GM12872 (cell line): ENCODE measurements around the gene TAS2R60.

Source experiments
- TF ChIP-seq, protein P1 (sequence below): IDR thresholded peaks from 3 replicates; pipeline ENCODE4 v1.5.1; 2011; ENCODE audit warnings: low read depth, mild to moderate bottlenecking, low read length, moderate library complexity; ENCODE audit not compliant: insufficient read depth

Gene TAS2R60

DNA sequence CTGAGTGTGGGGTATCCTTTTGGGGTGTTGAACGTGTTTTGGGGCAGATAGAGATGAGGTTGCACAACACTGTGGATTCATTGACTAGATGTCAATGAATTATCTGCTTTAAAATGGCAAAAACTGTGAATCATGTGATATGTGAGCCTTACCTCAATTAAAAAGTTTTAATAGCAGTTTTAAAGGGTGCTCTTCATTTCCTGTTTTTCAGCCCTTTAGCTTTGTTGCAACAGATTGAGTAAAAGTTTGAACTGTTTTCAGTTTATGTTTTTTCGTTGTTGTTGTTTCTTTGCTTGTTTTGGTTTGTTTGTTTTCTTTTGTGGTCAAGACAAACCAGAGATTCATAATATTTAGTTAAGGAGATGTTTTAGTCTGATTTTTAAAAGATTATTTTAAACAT lies 43.8 kb downstream of the TAS2R60 start:
- TF ChIP-seq, protein P1, sequence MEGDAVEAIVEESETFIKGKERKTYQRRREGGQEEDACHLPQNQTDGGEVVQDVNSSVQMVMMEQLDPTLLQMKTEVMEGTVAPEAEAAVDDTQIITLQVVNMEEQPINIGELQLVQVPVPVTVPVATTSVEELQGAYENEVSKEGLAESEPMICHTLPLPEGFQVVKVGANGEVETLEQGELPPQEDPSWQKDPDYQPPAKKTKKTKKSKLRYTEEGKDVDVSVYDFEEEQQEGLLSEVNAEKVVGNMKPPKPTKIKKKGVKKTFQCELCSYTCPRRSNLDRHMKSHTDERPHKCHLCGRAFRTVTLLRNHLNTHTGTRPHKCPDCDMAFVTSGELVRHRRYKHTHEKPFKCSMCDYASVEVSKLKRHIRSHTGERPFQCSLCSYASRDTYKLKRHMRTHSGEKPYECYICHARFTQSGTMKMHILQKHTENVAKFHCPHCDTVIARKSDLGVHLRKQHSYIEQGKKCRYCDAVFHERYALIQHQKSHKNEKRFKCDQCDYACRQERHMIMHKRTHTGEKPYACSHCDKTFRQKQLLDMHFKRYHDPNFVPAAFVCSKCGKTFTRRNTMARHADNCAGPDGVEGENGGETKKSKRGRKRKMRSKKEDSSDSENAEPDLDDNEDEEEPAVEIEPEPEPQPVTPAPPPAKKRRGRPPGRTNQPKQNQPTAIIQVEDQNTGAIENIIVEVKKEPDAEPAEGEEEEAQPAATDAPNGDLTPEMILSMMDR, result no peak

DNA sequence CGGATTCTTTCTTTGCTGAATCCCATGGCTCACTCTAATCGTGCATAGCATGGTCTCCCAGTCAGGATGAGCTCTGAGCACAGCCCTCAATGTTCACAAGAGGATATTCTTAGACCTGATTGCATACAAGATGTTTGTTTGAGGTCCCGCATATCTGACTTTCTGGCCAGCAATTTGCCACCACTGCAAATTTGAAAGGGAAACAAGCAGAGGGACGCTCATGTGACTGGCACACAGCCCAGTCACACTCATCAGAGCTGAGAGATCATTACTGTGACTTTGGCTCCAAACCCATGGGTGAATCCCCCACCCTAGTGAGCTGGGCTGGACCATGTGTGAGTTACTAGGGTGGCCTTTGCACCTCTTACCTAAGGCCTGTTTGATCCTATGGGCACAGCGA lies 44.3 kb downstream of the TAS2R60 start:
- TF ChIP-seq, protein P1, result no peak

- TF ChIP-seq, protein P1, result peak; percentile 61
These were observed 47.6 kb downstream of the TAS2R60 start for GRCh38 chr7:143490717-143491306.

- TF ChIP-seq, protein P1, result no peak
These were observed 48.8 kb downstream of the TAS2R60 start for GRCh38 chr7:143492043-143492471.

DNA sequence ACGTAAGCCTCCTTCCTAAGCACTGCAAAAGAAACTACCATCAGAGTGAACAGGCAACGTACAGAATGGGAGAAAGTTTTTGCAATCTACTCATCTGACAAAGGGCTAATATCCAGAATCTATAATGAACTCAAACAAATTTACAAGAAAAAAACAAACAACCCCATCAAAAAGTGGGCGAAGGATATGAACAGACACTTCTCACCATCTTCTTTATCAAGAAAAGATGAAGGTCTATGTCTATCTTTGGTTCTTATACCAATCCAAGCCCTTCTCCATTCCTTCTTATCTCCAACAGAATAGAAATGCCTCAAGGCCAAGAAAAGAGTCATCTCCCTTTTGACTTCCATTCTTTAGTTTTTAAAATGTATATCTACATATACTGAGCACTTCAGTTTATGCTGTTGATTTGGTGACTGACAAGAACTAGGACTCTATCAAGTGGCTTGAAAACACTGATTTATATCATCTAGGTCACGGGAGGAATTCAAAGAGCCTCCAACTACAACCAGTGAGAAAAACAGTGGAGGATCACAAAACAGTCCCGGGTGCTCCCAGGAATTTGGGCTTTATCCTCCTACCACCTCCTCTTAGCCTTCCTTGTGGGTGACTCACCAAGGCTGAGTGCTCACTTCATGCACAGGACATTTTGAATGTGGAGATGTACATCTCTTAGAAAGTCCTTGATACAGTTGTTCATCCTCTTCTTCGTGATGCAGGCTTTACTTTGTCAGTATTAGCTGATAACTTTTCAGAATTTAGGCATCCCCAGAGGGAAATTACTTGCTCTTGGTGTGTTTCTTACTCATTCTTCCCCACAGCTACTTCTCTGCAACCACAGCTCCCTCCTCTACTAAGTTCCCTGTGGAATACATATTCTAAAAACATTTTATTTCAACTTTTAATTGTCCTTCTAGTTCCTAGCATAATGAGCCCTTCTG lies 49.8 kb downstream of the TAS2R60 start:
- TF ChIP-seq, protein P1, result no peak

DNA sequence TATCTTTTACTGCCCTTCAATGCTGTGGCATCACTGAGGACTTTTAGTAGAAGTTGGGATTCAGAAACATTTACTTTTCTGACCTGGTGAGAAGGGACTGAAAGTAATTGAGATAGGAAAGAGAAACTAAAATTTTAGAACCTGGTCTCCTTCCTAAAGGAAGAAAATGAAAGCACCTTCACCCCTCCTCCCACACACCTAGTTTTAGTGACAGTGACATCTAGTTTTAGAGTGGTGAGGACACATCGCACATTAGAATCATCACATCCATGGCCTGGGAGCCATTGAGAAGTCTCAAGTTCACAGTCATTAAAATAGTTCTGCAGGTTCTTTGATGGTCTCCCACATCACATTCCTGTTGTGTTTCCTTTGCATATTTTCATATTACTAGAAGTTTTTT lies 50.5 kb downstream of the TAS2R60 start:
- TF ChIP-seq, protein P1, result no peak
